Measurements from ENCODE around the gene ABCC11. TPM values are rescaled to one million over a fixed set of nuclear protein-coding genes. Genes with fewer than 3 reads are reported as not detected.
A peak's percentile ranks its signal among the peaks of the same experiment; 100 is the strongest.

The ABCC11 gene
- polyA plus RNA-seq, 2 of the 4 experiments (the other 2 are of a cell fraction) = 0.19 to 0.21 TPM

- peak; percentile 14 to 39; a peak in 3 of 5 replicates for TF ChIP-seq RAD21 (conservative IDR thresholded peaks at IDR 0.05 in 1 of 2, IDR thresholded peaks at IDR 0.05 in 1 of 2)
- TF ChIP-seq, protein P1, sequence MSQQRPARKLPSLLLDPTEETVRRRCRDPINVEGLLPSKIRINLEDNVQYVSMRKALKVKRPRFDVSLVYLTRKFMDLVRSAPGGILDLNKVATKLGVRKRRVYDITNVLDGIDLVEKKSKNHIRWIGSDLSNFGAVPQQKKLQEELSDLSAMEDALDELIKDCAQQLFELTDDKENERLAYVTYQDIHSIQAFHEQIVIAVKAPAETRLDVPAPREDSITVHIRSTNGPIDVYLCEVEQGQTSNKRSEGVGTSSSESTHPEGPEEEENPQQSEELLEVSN (IDR thresholded peaks at IDR 0.05; ENCODE audit: borderline replicate concordance, low read depth) = 0 out of 2 replicates have a peak, but pooled peaks have one; percentile 18
- TF ChIP-seq, protein P2, sequence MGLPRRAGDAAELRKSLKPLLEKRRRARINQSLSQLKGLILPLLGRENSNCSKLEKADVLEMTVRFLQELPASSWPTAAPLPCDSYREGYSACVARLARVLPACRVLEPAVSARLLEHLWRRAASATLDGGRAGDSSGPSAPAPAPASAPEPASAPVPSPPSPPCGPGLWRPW (IDR thresholded peaks at IDR 0.05) = 0 out of 2 replicates have a peak, but pooled peaks have one; percentile 19
- TF ChIP-seq FOSL2 (IDR thresholded peaks at IDR 0.05) = peak; percentile 99
- peak; percentile 99 for TF ChIP-seq FOSL2 (CRISPR knock-in tag; IDR thresholded peaks at IDR 0.05)
- TF ChIP-seq MAX (IDR thresholded peaks at IDR 0.05) = peak; percentile 87
- TF ChIP-seq CHD4 (IDR thresholded peaks at IDR 0.05; ENCODE audit: borderline replicate concordance) = no peak
- TF ChIP-seq RARB (CRISPR knock-in tag; IDR thresholded peaks at IDR 0.05) = no peak
- TF ChIP-seq, protein P3, sequence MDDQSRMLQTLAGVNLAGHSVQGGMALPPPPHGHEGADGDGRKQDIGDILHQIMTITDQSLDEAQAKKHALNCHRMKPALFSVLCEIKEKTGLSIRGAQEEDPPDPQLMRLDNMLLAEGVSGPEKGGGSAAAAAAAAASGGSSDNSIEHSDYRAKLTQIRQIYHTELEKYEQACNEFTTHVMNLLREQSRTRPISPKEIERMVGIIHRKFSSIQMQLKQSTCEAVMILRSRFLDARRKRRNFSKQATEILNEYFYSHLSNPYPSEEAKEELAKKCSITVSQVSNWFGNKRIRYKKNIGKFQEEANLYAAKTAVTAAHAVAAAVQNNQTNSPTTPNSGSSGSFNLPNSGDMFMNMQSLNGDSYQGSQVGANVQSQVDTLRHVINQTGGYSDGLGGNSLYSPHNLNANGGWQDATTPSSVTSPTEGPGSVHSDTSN (IDR thresholded peaks at IDR 0.05) = peak; percentile 51; the same call in 1 of the 2 replicates
Observed at GRCh38 chr16:48123104-48123788, 124.1 kb downstream of the ABCC11 start (continued).

DNA sequence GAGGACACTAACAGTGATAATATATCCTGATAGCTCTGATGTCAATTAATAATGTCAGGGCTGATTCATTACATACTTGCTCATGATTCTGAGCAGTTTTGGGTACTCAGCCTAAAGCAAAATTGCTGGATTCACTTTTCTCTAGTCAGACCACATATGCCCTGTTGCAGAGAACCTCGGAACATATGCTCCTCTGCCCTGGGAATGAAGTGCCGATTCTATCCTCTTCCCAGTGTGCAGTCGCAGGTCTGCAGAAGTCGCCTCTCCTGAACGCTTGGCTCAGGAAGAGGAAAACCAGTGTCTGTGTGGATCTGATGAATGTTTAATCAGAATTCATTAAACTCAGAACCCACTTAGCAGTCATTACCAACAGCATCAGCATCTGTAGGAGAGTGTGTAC, 126.1 kb downstream of the ABCC11 start:
- Histone ChIP-seq H3K4me3 (no peak overlapping the region), H3K4me1 (peaks cover 40% of the 10 kb centered on the region), H3K9me3 (no peaks in the 10 kb centered on the region), H3K27ac (peak overlapping the region; percentile 89 to 90; a peak in 5 of 6 replicates), H3K4me2 (no peak overlapping the region)
- DNase-seq (ENCODE audit: low read depth in 1 of 2, low spot score in 1 of 2) (no peak), FAIRE-seq (no peak), ATAC-seq (no peak)
- TF ChIP-seq, protein P3 (IDR thresholded peaks at IDR 0.05) = no peak
- no peak for TF ChIP-seq CHD4 (IDR thresholded peaks at IDR 0.05; ENCODE audit: borderline replicate concordance)
- no peak for TF ChIP-seq RFX5 (IDR thresholded peaks at IDR 0.05)
- TF ChIP-seq KDM5A (IDR thresholded peaks at IDR 0.05) = no peak
- TF ChIP-seq CBX8 (IDR thresholded peaks at IDR 0.05) = no peak
- TF ChIP-seq, protein P1 (IDR thresholded peaks at IDR 0.05; ENCODE audit: borderline replicate concordance, low read depth) = no peak
- no peak for TF ChIP-seq JUNB (IDR thresholded peaks at IDR 0.05)
- TF ChIP-seq JUN (IDR thresholded peaks at IDR 0.05) = no peak
- TF ChIP-seq CEBPB (IDR thresholded peaks at IDR 0.05) = no peak
- no peak for TF ChIP-seq HDAC2 (IDR thresholded peaks at IDR 0.05)
- no peak for TF ChIP-seq CHD2 (IDR thresholded peaks at IDR 0.05; ENCODE audit: low read length, partially characterized antibody)
- no peak for TF ChIP-seq EHF (CRISPR knock-in tag; IDR thresholded peaks at IDR 0.05)
- no peak for TF ChIP-seq ESRRA (IDR thresholded peaks at IDR 0.05; ENCODE audit: borderline replicate concordance, low read length)
- TF ChIP-seq ZNF302 (CRISPR knock-in tag; IDR thresholded peaks at IDR 0.05) = no peak
- no peak for TF ChIP-seq EP300 (IDR thresholded peaks at IDR 0.05)
- no peak for TF ChIP-seq FOXS1 (CRISPR knock-in tag; IDR thresholded peaks at IDR 0.05)
- TF ChIP-seq FOSB (CRISPR knock-in tag; IDR thresholded peaks at IDR 0.05) = no peak
- CTCF ChIA-PET = interaction anchor here (1.5 kb wide), 1 partner anchor 34 kb away, joined by 4 read pairs; no protein-coding TSS in a partner anchor
- POLR2A ChIA-PET = no interaction called here
- 88% methylated on average over 5 of the region's 5 CpGs for WGBS (ENCODE audit: missing lambda C conversion rate)
